H9 (cell line): ENCODE results near the gene LILRA5. TPM values are rescaled to one million over a fixed set of nuclear protein-coding genes. Genes with fewer than 3 reads are reported as not detected.

Source experiments
- DNase-seq: peaks from one replicate; pipeline ENCODE4 v3.0.0-alpha.2; 2017
- H2AFZ ChIP-seq: one replicate; pipeline ENCODE4 v1.6.1; 2013; ENCODE audit warnings: mild to moderate bottlenecking, low read length, control low read depth, moderate library complexity
- H2AK5ac ChIP-seq: 2 replicates; pipeline ENCODE4 v1.6.1; 2013; ENCODE audit warnings: low read length, control low read depth, mixed read lengths; ENCODE audit not compliant: insufficient read length
- H2BK120ac ChIP-seq: one replicate; pipeline ENCODE4 v1.6.1; 2013; ENCODE audit warnings: low read depth, mild to moderate bottlenecking, low read length, control low read depth, inconsistent platforms; ENCODE audit not compliant: poor library complexity, severe bottlenecking
- H2BK12ac ChIP-seq: 2 replicates; pipeline ENCODE4 v1.6.1; 2013; ENCODE audit warnings: low read length, control low read depth, mixed read lengths, low read depth; ENCODE audit not compliant: insufficient read length
- H2BK15ac ChIP-seq: 2 replicates; pipeline ENCODE4 v1.6.1; 2013; ENCODE audit warnings: low read depth, low read length, control low read depth
- H2BK20ac ChIP-seq: one replicate; pipeline ENCODE4 v1.6.1; 2013; ENCODE audit warnings: low read depth, mild to moderate bottlenecking, low read length, control low read depth, inconsistent platforms; ENCODE audit not compliant: poor library complexity, severe bottlenecking
- H2BK5ac ChIP-seq: 2 replicates; pipeline ENCODE4 v1.6.1; 2013; ENCODE audit warnings: low read length, control low read depth, mixed read lengths; ENCODE audit not compliant: insufficient read length
- H3K14ac ChIP-seq: 2 replicates; pipeline ENCODE4 v1.6.1; 2013; ENCODE audit warnings: low read length, control low read depth; ENCODE audit not compliant: insufficient read depth
- H3K18ac ChIP-seq: 2 replicates; pipeline ENCODE4 v1.6.1; 2013; ENCODE audit warnings: low read depth, mild to moderate bottlenecking, mixed read lengths, low read length, control low read depth; ENCODE audit not compliant: insufficient read length
- H3K23ac ChIP-seq: 2 replicates; pipeline ENCODE4 v1.6.1; 2013; ENCODE audit warnings: low read length, control low read depth, mixed read lengths, low read depth; ENCODE audit not compliant: insufficient read length
- H3K23me2 ChIP-seq: 2 replicates; pipeline ENCODE4 v1.6.1; 2013; ENCODE audit warnings: low read depth, mild to moderate bottlenecking, mixed read lengths, low read length, control low read depth; ENCODE audit not compliant: insufficient read length, poor library complexity, severe bottlenecking
- H3K27ac ChIP-seq: 2 replicates; pipeline ENCODE4 v1.5.1; 2013; ENCODE audit warnings: low read length, control low read depth, mixed read lengths, low read depth; ENCODE audit not compliant: insufficient read length
- H3K27me3 ChIP-seq: 2 replicates; pipeline ENCODE4 v1.6.1; 2013; ENCODE audit warnings: low read length, control low read depth, inconsistent platforms; ENCODE audit not compliant: insufficient read depth
- H3K4ac ChIP-seq: 2 replicates; pipeline ENCODE4 v1.6.1; 2013; ENCODE audit warnings: low read depth, mild to moderate bottlenecking, control low read depth, inconsistent platforms, low read length, moderate library complexity
- H3K4me1 ChIP-seq: 2 replicates; pipeline ENCODE4 v1.6.1; 2013; ENCODE audit warnings: low read length, control low read depth, inconsistent platforms; ENCODE audit not compliant: insufficient read depth
- H3K4me2 ChIP-seq: 2 replicates; pipeline ENCODE4 v1.6.1; 2013; ENCODE audit warnings: low read length, control low read depth, mixed read lengths; ENCODE audit not compliant: insufficient read length, insufficient read depth
- H3K56ac ChIP-seq: 2 replicates; pipeline ENCODE4 v1.6.1; 2013; ENCODE audit warnings: low read depth, mild to moderate bottlenecking, mixed read lengths, low read length, control low read depth; ENCODE audit not compliant: insufficient read length
- H3K79me1 ChIP-seq: 2 replicates; pipeline ENCODE4 v1.6.1; 2013; ENCODE audit warnings: low read depth, mild to moderate bottlenecking, moderate library complexity, low read length, control low read depth, inconsistent platforms; ENCODE audit not compliant: insufficient read depth, poor library complexity, severe bottlenecking
- H3K79me2 ChIP-seq: 2 replicates; pipeline ENCODE4 v1.6.1; 2013; ENCODE audit warnings: low read length, control low read depth, inconsistent platforms; ENCODE audit not compliant: insufficient read depth
- H3K9ac ChIP-seq: 2 replicates; pipeline ENCODE4 v1.6.1; 2013; ENCODE audit warnings: low read length, control low read depth, mixed read lengths; ENCODE audit not compliant: insufficient read length; ENCODE audit errors: extremely low read depth
- H3K9me3 ChIP-seq: one replicate; pipeline ENCODE4 v1.6.1; 2013; ENCODE audit warnings: low read depth, low read length, inconsistent platforms; ENCODE audit not compliant: control insufficient read depth
- H3T11ph ChIP-seq: one replicate; pipeline ENCODE4 v1.6.1; 2013; ENCODE audit warnings: mild to moderate bottlenecking, low read length, control low read depth, inconsistent platforms
- H4K20me1 ChIP-seq: one replicate; pipeline ENCODE4 v1.6.1; 2013; ENCODE audit not compliant: control insufficient read depth, insufficient read length, insufficient read depth
- H4K5ac ChIP-seq: 2 replicates; pipeline ENCODE4 v1.6.1; 2013; ENCODE audit warnings: low read depth, mild to moderate bottlenecking, mixed read lengths, low read length, control low read depth; ENCODE audit not compliant: insufficient read length
- H4K8ac ChIP-seq: replicated peaks from 2 replicates; pipeline ENCODE4 v1.6.1; 2013; ENCODE audit warnings: low read length, control low read depth, mixed read lengths, low read depth; ENCODE audit not compliant: insufficient read length
- H4K91ac ChIP-seq: 2 replicates; pipeline ENCODE4 v1.6.1; 2013; ENCODE audit warnings: low read depth, mild to moderate bottlenecking, moderate library complexity, mixed read lengths, low read length, control low read depth; ENCODE audit not compliant: insufficient read length
- H3K27ac Mint-ChIP-seq, 3 experiments: 2 replicates in 2 of 3; 3 replicates in 1 of 3; pipeline ENCODE4 v1.8.0; 2020 to 2021; ENCODE audit warnings: mixed read lengths in 3 of 3, mild to moderate bottlenecking in 1 of 3, moderate library complexity in 1 of 3
- H3K27me3 Mint-ChIP-seq: 2 replicates; pipeline ENCODE4 v1.8.0; 2021; ENCODE audit warnings: low read depth, mild to moderate bottlenecking, moderate library complexity, mixed read lengths
- H3K36me3 Mint-ChIP-seq, 3 experiments: 2 replicates in 2 of 3; 3 replicates in 1 of 3; pipeline ENCODE4 v1.8.0; 2020 to 2021; ENCODE audit warnings: low read depth in 3 of 3, mixed read lengths in 3 of 3; ENCODE audit not compliant: insufficient read depth in 1 of 3
- H3K4me1 Mint-ChIP-seq, 2 experiments: 2 replicates each; pipeline ENCODE4 v1.8.0; 2020; ENCODE audit warnings: mixed read lengths in 2 of 2
- H3K4me3 Mint-ChIP-seq, 2 experiments: 2 replicates in 1 of 2; 3 replicates in 1 of 2; pipeline ENCODE4 v1.8.0; 2020 to 2021; ENCODE audit warnings: mild to moderate bottlenecking in 2 of 2, mixed read lengths in 2 of 2, moderate library complexity in 1 of 2
- H3K9me3 Mint-ChIP-seq, 2 experiments: 2 replicates in 1 of 2; 3 replicates in 1 of 2; pipeline ENCODE4 v1.8.0; 2020; ENCODE audit warnings: mild to moderate bottlenecking in 2 of 2, mixed read lengths in 2 of 2, moderate library complexity in 1 of 2
- CTCF ChIP-seq: fragments of 200-600 bp; sonication (generic); conservative IDR thresholded peaks from 3 replicates; pipeline ENCODE4 v1.8.0; 2021; ENCODE audit warnings: antibody characterized with exemption, mild to moderate bottlenecking
- WGBS: extraction: QIAGEN DNeasy Blood & Tissue Kit; methylation state at CpG from one replicate; pipeline ENCODE4 v1.1.7; 2013; ENCODE audit warnings: missing lambda C conversion rate, low lambda C conversion rate, mixed read lengths; ENCODE audit not compliant: insufficient read length; ENCODE audit errors: extremely low coverage; 5-methylcytosine and 5-hydroxymethylcytosine counted together
- total RNA-seq: library from RNA; stranded (reverse); gene quantifications from 2 replicates; pipeline ENCODE4 v1.2.1, GENCODE V29; 2021

LILRA5 gene
- total RNA-seq, 1 experiment from 2014 or later: not detected

- no peak overlapping the region for H3K4me2 ChIP-seq
Observed at GRCh38 chr19:54315956-54316355, 3.0 kb upstream of the LILRA5 start.

More at GRCh38 chr19:54315956-54316355, 3.0 kb upstream of the LILRA5 start:
- H3K79me1 ChIP-seq: no peaks in the 10 kb centered on the region
- no peak overlapping the region; a peak in 1 of 5 replicates for H3K4me3 Mint-ChIP-seq
- H2AFZ ChIP-seq: no peak overlapping the region
- H3K27me3 ChIP-seq: no peaks in the 10 kb centered on the region
- H4K20me1 ChIP-seq: no peaks in the 10 kb centered on the region
- no peak overlapping the region for H2BK5ac ChIP-seq
- no peak for TF ChIP-seq CTCF
- H3K9me3 ChIP-seq: peaks cover 4% of the 10 kb centered on the region
- no peak overlapping the region for H3K9ac ChIP-seq
- H2BK15ac ChIP-seq: no peak overlapping the region
- DNase-seq: no peak
- no peak overlapping the region for H3K18ac ChIP-seq
- no peaks in the 10 kb centered on the region for H3K23me2 ChIP-seq
- peaks cover 0 to 6% (median 5%) of the 10 kb centered on the region in 3 experiments; a peak in 4 of 7 replicates for H3K36me3 Mint-ChIP-seq
- H3K27ac Mint-ChIP-seq: no peak overlapping the region
- no peaks in the 10 kb centered on the region for H3K79me2 ChIP-seq
- H2BK20ac ChIP-seq: no peak overlapping the region
- no peak overlapping the region for H4K5ac ChIP-seq
- H2BK12ac ChIP-seq: no peak overlapping the region
- H3T11ph ChIP-seq: no peak overlapping the region
- peaks cover 20 to 79% of the 10 kb centered on the region in 2 experiments for H3K9me3 Mint-ChIP-seq
- no peak overlapping the region for H3K56ac ChIP-seq
- H3K27ac ChIP-seq: no peak overlapping the region
- no peak overlapping the region for H3K23ac ChIP-seq
- no peak overlapping the region for H2BK120ac ChIP-seq
- no peak overlapping the region for H3K14ac ChIP-seq
- no peak overlapping the region for H4K8ac ChIP-seq
- no peaks in the 10 kb centered on the region for H3K4me1 ChIP-seq
- H3K27me3 Mint-ChIP-seq: peaks cover 31% of the 10 kb centered on the region
- H4K91ac ChIP-seq: no peak overlapping the region
- H2AK5ac ChIP-seq: no peak overlapping the region
- WGBS: no CpG with 5 or more reads among the region's 10 CpGs
- no peaks in the 10 kb centered on the region for H3K4me1 Mint-ChIP-seq
- H3K4ac ChIP-seq: no peak overlapping the region
